HUES6 (cell line): ENCODE measurements around the gene SH3BP1.
"Not testable (repeated sequence)": the region's sequence is repeated elsewhere in the genome, so short reads cannot be mapped to it uniquely, and the experiment has no call there.

ENCODE experiments used
- H3K27ac ChIP-seq: 2 replicates; pipeline ENCODE4 v1.7.0; 2013; ENCODE audit warnings: low read depth, mild to moderate bottlenecking, low read length, inconsistent platforms
- H3K27me3 ChIP-seq: 2 replicates; pipeline ENCODE4 v1.6.1; 2013; ENCODE audit warnings: low read length; ENCODE audit not compliant: control insufficient read depth, insufficient read depth
- H3K36me3 ChIP-seq: 2 replicates; pipeline ENCODE4 v1.6.1; 2013; ENCODE audit warnings: low read length; ENCODE audit not compliant: control insufficient read depth, insufficient read depth
- H3K4me1 ChIP-seq: 2 replicates; pipeline ENCODE4 v1.6.1; 2013; ENCODE audit warnings: low read length; ENCODE audit not compliant: control insufficient read depth, insufficient read depth
- H3K4me3 ChIP-seq: 2 replicates; pipeline ENCODE4 v1.5.1; 2013; ENCODE audit warnings: low read depth, low read length
- H3K9ac ChIP-seq: one replicate; pipeline ENCODE4 v1.6.1; 2013; ENCODE audit warnings: mild to moderate bottlenecking, low read length
- H3K9me3 ChIP-seq: 2 replicates; pipeline ENCODE4 v1.6.1; 2013; ENCODE audit warnings: low read depth, low read length; ENCODE audit not compliant: control insufficient read depth, insufficient read depth

SH3BP1 gene

GRCh38 chr22:37684803-37685615 lies 45.5 kb downstream of the SH3BP1 start:
- Histone ChIP-seq H3K4me1 (peaks cover 4% of the 10 kb centered on the region; the same call in 1 of the 2 replicates), H3K9me3 (no peaks in the 10 kb centered on the region), H3K4me3 (no peak overlapping the region), H3K36me3 (peaks cover 18% of the 10 kb centered on the region), H3K27me3 (no peaks in the 10 kb centered on the region), H3K9ac (no peak overlapping the region), H3K27ac (no peak overlapping the region)

- Histone ChIP-seq H3K9ac (peak within 1 kb of the TSS; percentile 96), H3K36me3 (peaks cover 30% of the 10 kb centered on the region), H3K27me3 (no peaks in the 10 kb centered on the region), H3K4me1 (peaks cover 4% of the 10 kb centered on the region; the same call in 1 of the 2 replicates), H3K4me3 (peak within 1 kb of the TSS; percentile 92), H3K9me3 (no peaks in the 10 kb centered on the region), H3K27ac (peak within 1 kb of the TSS; percentile 88)
These were observed 46.8 kb downstream of the SH3BP1 start, which contains the start of gene NOL12 for GRCh38 chr22:37686002-37686982. Gene NOL12, plus strand, starts transcription at chr22:37686343. Its CDS starts 50 bp downstream, at chr22:37686393.

- Histone ChIP-seq H3K27ac (no peak overlapping the region), H3K27me3 (no peaks in the 10 kb centered on the region), H3K36me3 (peaks cover 54% of the 10 kb centered on the region), H3K9me3 (no peaks in the 10 kb centered on the region), H3K4me1 (peaks cover 4% of the 10 kb centered on the region; the same call in 1 of the 2 replicates), H3K9ac (no peak overlapping the region), H3K4me3 (no peak overlapping the region)
These were observed 50.9 kb downstream of the SH3BP1 start for GRCh38 chr22:37690407-37690806.

- peaks cover 4% of the 10 kb centered on the region; the same call in 1 of the 2 replicates for H3K4me1 ChIP-seq
These were observed 51.5 kb downstream of the SH3BP1 start for GRCh38 chr22:37690901-37691504.

GRCh38 chr22:37692627-37693285 lies 53.3 kb downstream of the SH3BP1 start:
- Histone ChIP-seq H3K27ac (no peak overlapping the region), H3K4me1 (no peaks in the 10 kb centered on the region), H3K4me3 (no peak overlapping the region), H3K36me3 (peaks cover 54% of the 10 kb centered on the region), H3K9me3 (no peaks in the 10 kb centered on the region), H3K9ac (no peak overlapping the region), H3K27me3 (no peaks in the 10 kb centered on the region)

More at GRCh38 chr22:37690901-37691504, 51.5 kb downstream of the SH3BP1 start:
- Histone ChIP-seq H3K4me3 (no peak overlapping the region), H3K9ac (no peak overlapping the region), H3K9me3 (no peaks in the 10 kb centered on the region), H3K27ac (no peak overlapping the region), H3K27me3 (no peaks in the 10 kb centered on the region), H3K36me3 (peaks cover 54% of the 10 kb centered on the region)

- H3K27me3 ChIP-seq, H3K4me1 ChIP-seq, H3K27ac ChIP-seq, H3K9ac ChIP-seq, H3K4me3 ChIP-seq, H3K9me3 ChIP-seq: not testable (repeated sequence)
- peaks cover 46% of the 10 kb centered on the region for H3K36me3 ChIP-seq
These were observed 54.7 kb downstream of the SH3BP1 start for GRCh38 chr22:37694131-37694530.

- H3K9ac ChIP-seq, H3K9me3 ChIP-seq, H3K27ac ChIP-seq, H3K4me1 ChIP-seq, H3K27me3 ChIP-seq: not testable (repeated sequence)
- peaks cover 38% of the 10 kb centered on the region for H3K36me3 ChIP-seq
- 0 out of 2 replicates have a peak overlapping the region, but pooled peaks have one; percentile 23 for H3K4me3 ChIP-seq
These were observed 56.8 kb downstream of the SH3BP1 start for GRCh38 chr22:37696260-37696656.

GRCh38 chr22:37696657-37697537 lies 57.4 kb downstream of the SH3BP1 start, which contains the start of gene TRIOBP:
Gene TRIOBP, plus strand, starts transcription at chr22:37697048. Its CDS starts 4,318 bp downstream, at chr22:37701366.
- no peaks in the 10 kb centered on the region for H3K27me3 ChIP-seq
- peak within 1 kb of the TSS; percentile 75 for H3K4me3 ChIP-seq
- peaks cover 35% of the 10 kb centered on the region for H3K36me3 ChIP-seq
- no peak within 1 kb of the TSS; the same call in 1 of the 2 replicates for H3K27ac ChIP-seq
- H3K9me3 ChIP-seq = no peaks in the 10 kb centered on the region
- H3K9ac ChIP-seq = peak within 1 kb of the TSS; percentile 71
- no peaks in the 10 kb centered on the region for H3K4me1 ChIP-seq

- H3K4me3 ChIP-seq = peak overlapping the region; percentile 75
These were observed 58.0 kb downstream of the SH3BP1 start for GRCh38 chr22:37697538-37697835.

More at GRCh38 chr22:37697538-37697835, 58.0 kb downstream of the SH3BP1 start:
- no peak overlapping the region; the same call in 1 of the 2 replicates for H3K27ac ChIP-seq
- H3K36me3 ChIP-seq = peaks cover 31% of the 10 kb centered on the region
- H3K4me1 ChIP-seq = no peaks in the 10 kb centered on the region
- peak overlapping the region; percentile 71 for H3K9ac ChIP-seq
- no peaks in the 10 kb centered on the region for H3K9me3 ChIP-seq
- no peaks in the 10 kb centered on the region for H3K27me3 ChIP-seq
